Upper lobe of left lung (tissue), 6 donors: Measurements from ENCODE around the gene ALG2. TPM values are rescaled to one million over a fixed set of nuclear protein-coding genes. Genes with fewer than 3 reads are reported as not detected.
"Not testable (repeated sequence)": the region's sequence is repeated elsewhere in the genome, so short reads cannot be mapped to it uniquely, and the experiment has no call there.

Source experiments
- ATAC-seq, 2 donors: fragments of 200-7000 bp; cut with Tn5 transposase; one replicate each; pipeline ENCODE4 v1.9.1; 2022; ENCODE audit warnings: mild to moderate bottlenecking in 2 of 2, moderate library complexity in 2 of 2; ENCODE audit not compliant: low FRiP score in 2 of 2
- DNase-seq, 2 donors: peaks; one replicate each; pipeline ENCODE4 v3.0.0-alpha.2; 2019 to 2020
- H3K27ac ChIP-seq, 4 donors: fragments of 200-600 bp; sonication (generic); one replicate each; pipeline ENCODE4 v1.5.1; 2016 to 2019
- H3K27me3 ChIP-seq, 4 donors: fragments of 200-600 bp; sonication (generic); one replicate each; pipeline ENCODE4 v1.5.1; 2017 to 2019
- H3K36me3 ChIP-seq, 4 donors: fragments of 200-600 bp; sonication (generic); one replicate each; pipeline ENCODE4 v1.5.1; 2016 to 2019
- H3K4me1 ChIP-seq, 4 donors: fragments of 200-600 bp; sonication (generic); one replicate each; pipeline ENCODE4 v1.5.1; 2018 to 2019
- H3K4me3 ChIP-seq, 4 donors: fragments of 200-600 bp; sonication (generic); one replicate each; pipeline ENCODE4 v1.5.1; 2017 to 2019; ENCODE audit warnings: mild to moderate bottlenecking in 2 of 4, moderate library complexity in 1 of 4
- H3K9me3 ChIP-seq, 4 donors: fragments of 200-600 bp; sonication (generic); one replicate each; pipeline ENCODE4 v1.5.1; 2018 to 2019
- EP300 ChIP-seq, 4 donors: sonication (generic); formaldehyde crosslinking; IDR thresholded peaks; one replicate each; pipeline ENCODE4 v1.5.1; 2017; ENCODE audit warnings: antibody characterized with exemption in 4 of 4, control low read depth in 2 of 4
- POLR2A ChIP-seq, 4 donors: fragments of 450-650 bp; IDR thresholded peaks; one replicate each; pipeline ENCODE4 v1.5.1; 2016 to 2017; ENCODE audit warnings: antibody characterized with exemption in 4 of 4, mild to moderate bottlenecking in 2 of 4
- POLR2AphosphoS5 ChIP-seq, 2 donors: sonication (generic); formaldehyde crosslinking; IDR thresholded peaks; one replicate each; pipeline ENCODE4 v1.5.1; 2017; ENCODE audit warnings: antibody characterized with exemption in 2 of 2
- WGBS, 2 donors: methylation state at CpG; one replicate each; pipeline ENCODE4 v1.1.5; 2017 to 2018; 5-methylcytosine and 5-hydroxymethylcytosine counted together
- total RNA-seq, 6 donors: library from RNA; depleted of rRNA in 4 of 6; stranded (reverse); fragments of >200 nt in 4 of 6; gene quantifications; one replicate each; pipeline versions ENCODE4 v1.1.0 to v1.2.1, GENCODE V29; 2016 to 2021
- TF ChIP-seq, protein P1 (sequence below), 6 experiments: fragments of 450-650 bp in 4 of 6; fragments of 200-600 bp in 2 of 6; sonication (generic) in 2 of 6; IDR thresholded peaks; one replicate each; pipeline ENCODE4 v1.5.1; 2016 to 2019; ENCODE audit warnings: antibody characterized with exemption in 6 of 6
- donor health status: DM: no; HTN: no; CAD: no; lungs with moderate emphysema.
- donor health status: DM: no; HTN: yes; CAD: no; lungs with severe emphysema.

ALG2 gene
- total RNA-seq, 6 donors from 2014 or later, result 22.2 to 61.4 (median 41.2) TPM

DNA sequence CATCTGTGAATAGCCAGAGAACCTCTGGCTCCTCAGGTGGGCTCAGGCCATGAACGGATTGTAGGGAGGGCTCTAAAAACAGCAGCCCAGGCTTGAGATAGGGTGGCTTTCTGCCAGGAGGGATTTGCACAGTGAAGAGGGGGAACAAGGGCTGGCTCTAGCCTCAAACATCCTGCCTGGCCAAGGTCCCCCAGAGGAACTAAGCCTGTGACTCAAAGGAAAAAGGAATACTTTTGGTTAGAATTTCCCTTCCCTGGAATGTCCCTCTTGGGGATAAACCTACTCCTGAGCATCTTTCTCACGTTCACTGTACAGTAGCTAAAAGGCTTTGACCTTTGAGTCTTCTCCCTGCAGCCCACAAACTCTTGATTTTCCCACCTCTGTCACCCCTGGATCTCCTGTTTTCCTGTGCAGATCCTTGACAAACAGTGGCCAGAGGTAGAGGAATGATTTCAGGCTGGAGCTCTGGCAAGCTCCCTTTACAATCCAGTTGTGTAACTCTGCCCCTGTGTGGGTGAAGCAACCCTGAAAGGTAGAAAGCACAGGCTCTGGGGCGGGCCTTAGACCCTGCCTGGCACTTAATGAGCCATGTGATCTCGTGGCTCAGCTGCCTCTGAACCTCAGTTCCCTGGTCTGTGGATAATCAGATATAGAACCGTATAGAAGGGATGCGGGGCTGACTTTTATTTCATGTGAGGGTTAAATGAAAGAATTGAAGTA is 17.8 kb upstream of the ALG2 start:
- H3K36me3 ChIP-seq, result peaks cover 0 to 47% (median 6%) of the 10 kb centered on the region in 4 donors
- WGBS, 2 donors, result 72 to 78% methylated on average over 6 of the region's 6 CpGs

DNA sequence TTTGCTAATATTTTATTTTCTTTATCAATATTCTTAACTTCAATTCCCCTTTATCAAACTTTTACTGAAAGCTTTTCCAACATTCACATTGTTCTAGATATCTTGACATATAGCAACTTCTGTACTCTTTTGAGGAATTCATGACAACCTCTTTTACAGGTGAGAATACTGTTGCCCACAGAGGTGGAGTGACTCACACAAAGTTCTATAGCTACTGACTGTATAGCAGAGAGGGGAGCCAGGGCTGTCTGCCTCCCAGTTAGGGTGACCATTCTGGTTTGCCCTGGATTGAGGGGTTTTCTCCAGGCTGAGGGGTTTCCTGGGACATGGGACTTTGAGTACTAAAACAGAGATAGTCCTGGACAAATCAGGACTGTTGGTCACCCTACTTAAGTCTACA is 16.6 kb upstream of the ALG2 start:
- no peak for DNase-seq
- TF ChIP-seq, protein P1, sequence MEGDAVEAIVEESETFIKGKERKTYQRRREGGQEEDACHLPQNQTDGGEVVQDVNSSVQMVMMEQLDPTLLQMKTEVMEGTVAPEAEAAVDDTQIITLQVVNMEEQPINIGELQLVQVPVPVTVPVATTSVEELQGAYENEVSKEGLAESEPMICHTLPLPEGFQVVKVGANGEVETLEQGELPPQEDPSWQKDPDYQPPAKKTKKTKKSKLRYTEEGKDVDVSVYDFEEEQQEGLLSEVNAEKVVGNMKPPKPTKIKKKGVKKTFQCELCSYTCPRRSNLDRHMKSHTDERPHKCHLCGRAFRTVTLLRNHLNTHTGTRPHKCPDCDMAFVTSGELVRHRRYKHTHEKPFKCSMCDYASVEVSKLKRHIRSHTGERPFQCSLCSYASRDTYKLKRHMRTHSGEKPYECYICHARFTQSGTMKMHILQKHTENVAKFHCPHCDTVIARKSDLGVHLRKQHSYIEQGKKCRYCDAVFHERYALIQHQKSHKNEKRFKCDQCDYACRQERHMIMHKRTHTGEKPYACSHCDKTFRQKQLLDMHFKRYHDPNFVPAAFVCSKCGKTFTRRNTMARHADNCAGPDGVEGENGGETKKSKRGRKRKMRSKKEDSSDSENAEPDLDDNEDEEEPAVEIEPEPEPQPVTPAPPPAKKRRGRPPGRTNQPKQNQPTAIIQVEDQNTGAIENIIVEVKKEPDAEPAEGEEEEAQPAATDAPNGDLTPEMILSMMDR (IDR thresholded peaks at IDR 0.05), result no peak
- TF ChIP-seq POLR2AphosphoS5 (IDR thresholded peaks at IDR 0.05), result no peak
- TF ChIP-seq POLR2A (IDR thresholded peaks at IDR 0.05), result no peak
- no peak for TF ChIP-seq EP300 (IDR thresholded peaks at IDR 0.05)
- H3K27ac ChIP-seq, result no peak overlapping the region
- no peak for ATAC-seq
- H3K9me3 ChIP-seq, result no peaks in the 10 kb centered on the region
- no peaks in the 10 kb centered on the region for H3K4me1 ChIP-seq
- H3K27me3 ChIP-seq, result no peaks in the 10 kb centered on the region
- H3K36me3 ChIP-seq, result peaks cover 0 to 58% (median 7%) of the 10 kb centered on the region in 4 donors
- no peak overlapping the region for H3K4me3 ChIP-seq

More for the DNA sequence above, 17.8 kb upstream of the ALG2 start:
- DNase-seq (no peak), ATAC-seq (no peak)
- Histone ChIP-seq H3K4me1 (no peaks in the 10 kb centered on the region), H3K27ac (no peak overlapping the region), H3K27me3 (no peaks in the 10 kb centered on the region), H3K4me3 (no peak overlapping the region), H3K9me3 (no peaks in the 10 kb centered on the region)
- TF ChIP-seq POLR2AphosphoS5 (IDR thresholded peaks at IDR 0.05), result no peak
- TF ChIP-seq, protein P1 (IDR thresholded peaks at IDR 0.05), result no peak
- TF ChIP-seq EP300 (IDR thresholded peaks at IDR 0.05), result no peak
- no peak for TF ChIP-seq POLR2A (IDR thresholded peaks at IDR 0.05)

GRCh38 chr9:99237849-99238248 is 16.1 kb upstream of the ALG2 start:
- not testable (repeated sequence) for H3K27me3 ChIP-seq, H3K4me3 ChIP-seq, DNase-seq, H3K4me1 ChIP-seq, H3K9me3 ChIP-seq, ATAC-seq, H3K27ac ChIP-seq
- H3K36me3 ChIP-seq, result peaks cover 0 to 63% (median 12%) of the 10 kb centered on the region in 4 donors
- 94 to 95% methylated on average over 4 of the region's 4 CpGs for WGBS, 2 donors

DNA sequence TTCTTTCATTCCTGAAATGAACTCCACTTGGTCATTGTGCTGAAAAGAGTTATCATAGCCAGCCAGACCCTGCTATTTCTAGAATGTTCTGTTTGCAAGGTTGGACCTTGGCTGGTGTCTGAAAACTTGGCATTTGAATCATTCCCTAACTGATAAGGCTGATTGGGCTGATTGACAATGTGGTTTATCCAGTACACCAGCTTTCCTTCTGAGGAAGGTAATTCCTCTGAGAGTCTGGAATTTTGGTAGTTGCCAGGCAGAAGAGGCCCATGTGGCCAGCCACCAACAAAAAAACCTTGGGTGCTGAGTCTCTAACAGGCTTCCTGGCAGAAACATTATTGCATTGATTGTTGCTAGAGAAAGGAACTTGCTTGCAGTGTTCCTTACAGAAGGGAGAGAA is 15.6 kb upstream of the ALG2 start:
- H3K36me3 ChIP-seq, result peaks cover 0 to 68% (median 13%) of the 10 kb centered on the region in 4 donors
- DNase-seq (no peak), ATAC-seq (no peak)

GRCh38 chr9:99235926-99236634 is 14.3 kb upstream of the ALG2 start:
- WGBS, 2 donors, result 64 to 75% methylated on average over 7 of the region's 7 CpGs
- DNase-seq (no peak), ATAC-seq (no peak)
- H3K36me3 ChIP-seq, result peaks cover 3 to 81% (median 17%) of the 10 kb centered on the region in 4 donors
- H3K27me3 ChIP-seq, result no peaks in the 10 kb centered on the region
- H3K9me3 ChIP-seq, result no peaks in the 10 kb centered on the region
- H3K4me1 ChIP-seq, result no peaks in the 10 kb centered on the region
- no peak overlapping the region for H3K4me3 ChIP-seq
- TF ChIP-seq POLR2AphosphoS5 (IDR thresholded peaks at IDR 0.05), result no peak
- no peak for TF ChIP-seq POLR2A (IDR thresholded peaks at IDR 0.05)
- TF ChIP-seq, protein P1 (IDR thresholded peaks at IDR 0.05), result no peak
- no peak for TF ChIP-seq EP300 (IDR thresholded peaks at IDR 0.05)
- H3K27ac ChIP-seq, result no peak overlapping the region

More for the DNA sequence above, 15.6 kb upstream of the ALG2 start:
- TF ChIP-seq EP300 (IDR thresholded peaks at IDR 0.05) (no peak), POLR2AphosphoS5 (IDR thresholded peaks at IDR 0.05) (no peak), POLR2A (IDR thresholded peaks at IDR 0.05) (no peak)
- TF ChIP-seq, protein P1 (IDR thresholded peaks at IDR 0.05), result no peak
- H3K4me3 ChIP-seq, result no peak overlapping the region
- no peaks in the 10 kb centered on the region for H3K4me1 ChIP-seq
- no peak overlapping the region for H3K27ac ChIP-seq
- no peaks in the 10 kb centered on the region for H3K9me3 ChIP-seq
- no peaks in the 10 kb centered on the region for H3K27me3 ChIP-seq
